Forelimb muscle (tissue), 1 donor: ENCODE results near the gene EXOSC9. TPM values are rescaled to one million over a fixed set of nuclear protein-coding genes. Genes with fewer than 3 reads are reported as not detected.

Source experiments
- DNase-seq: peaks from one replicate; pipeline ENCODE4 v3.0.0-alpha.2; 2013; ENCODE audit warnings: low read depth
- polyA plus RNA-seq: library from polyadenylated mRNA; unstranded; fragments of 120-200 nt; gene quantifications from one replicate; pipeline ENCODE4 v1.2.1, GENCODE V29; 2013; ENCODE audit not compliant: insufficient read length

Gene EXOSC9
- polyA plus RNA-seq, 1 donor, result 26.9 TPM

- DNase-seq, result peak; percentile 93
Observed at GRCh38 chr4:121823505-121824170, 22.5 kb downstream of the EXOSC9 start, which contains the start of gene CCNA2. TSS of gene CCNA2 (minus strand) at chr4:121823883. CDS start at chr4:121823628, 255 bp downstream.

- no peak for DNase-seq
Observed at GRCh38 chr4:121824171-121824527, 23.0 kb downstream of the EXOSC9 start.

GRCh38 chr4:121824950-121825349 is 23.8 kb downstream of the EXOSC9 start:
- no peak for DNase-seq

- DNase-seq, result no peak
Observed at GRCh38 chr4:121827853-121828252, 26.7 kb downstream of the EXOSC9 start.

GRCh38 chr4:121829511-121829910 is 28.4 kb downstream of the EXOSC9 start:
- no peak for DNase-seq

- DNase-seq, result no peak
Observed at GRCh38 chr4:121838136-121838535, 37.0 kb downstream of the EXOSC9 start.

- no peak for DNase-seq
Observed at GRCh38 chr4:121842862-121843261, 41.7 kb downstream of the EXOSC9 start.

- no peak for DNase-seq
Observed at GRCh38 chr4:121846662-121847061, 45.5 kb downstream of the EXOSC9 start.

GRCh38 chr4:121851354-121851753 is 50.2 kb downstream of the EXOSC9 start:
- DNase-seq, result no peak

- no peak for DNase-seq
Observed at GRCh38 chr4:121860121-121860520, 59.0 kb downstream of the EXOSC9 start.

- DNase-seq, result no peak
Observed at GRCh38 chr4:121861426-121861825, 60.3 kb downstream of the EXOSC9 start.

- no peak for DNase-seq
Observed at GRCh38 chr4:121863799-121864198, 62.7 kb downstream of the EXOSC9 start.

Other genes with a start within 250 kb of the EXOSC9 start
- 258 TPM for gene ANXA5, start 104.3 kb upstream of the EXOSC9 start, polyA plus RNA-seq
- 1.5 TPM for gene SMIM43, start 36.2 kb upstream of the EXOSC9 start, polyA plus RNA-seq
- 13.8 TPM for gene CCNA2, start 22.6 kb downstream of the EXOSC9 start, polyA plus RNA-seq
- gene BBS7, start 69.2 kb downstream of the EXOSC9 start, polyA plus RNA-seq, result 12.8 TPM
- 0.62 TPM for gene TRPC3, start 150.7 kb downstream of the EXOSC9 start, polyA plus RNA-seq